ENCODE measurements around the gene LBP. TPM values are rescaled to one million over a fixed set of nuclear protein-coding genes. Genes with fewer than 3 reads are reported as not detected.
"Not testable (repeated sequence)": the region's sequence is repeated elsewhere in the genome, so short reads cannot be mapped to it uniquely, and the experiment has no call there.

LBP gene
- under 1 TPM in 3 of 4 donors, not detected in 1; 0.04 to 0.10 (median 0.08) TPM for polyA plus RNA-seq (ENCODE audit: insufficient read length in 4 of 4)

- DNase-seq (ENCODE audit: low read depth in 4 of 4, low spot score in 3 of 4): no peak
These were observed at the start of gene LBP for GRCh38 chr20:38346247-38346651. Gene LBP, plus strand, starts transcription at chr20:38346482. Its CDS starts 35 bp downstream, at chr20:38346517.

GRCh38 chr20:38297916-38298674 lies 48.2 kb upstream of the LBP start:
- DNase-seq (ENCODE audit: low read depth in 4 of 4, low spot score in 3 of 4): no peak

- peak in 1 of 4 donors; percentile 27 for DNase-seq (ENCODE audit: low read depth in 4 of 4, low spot score in 3 of 4)
These were observed 47.5 kb upstream of the LBP start for GRCh38 chr20:38298768-38299288.

GRCh38 chr20:38299963-38300362 lies 46.3 kb upstream of the LBP start:
- DNase-seq (ENCODE audit: low read depth in 4 of 4, low spot score in 3 of 4): no peak

GRCh38 chr20:38300438-38300837 lies 45.8 kb upstream of the LBP start:
- DNase-seq (ENCODE audit: low read depth in 4 of 4, low spot score in 3 of 4): no peak

- no peak for DNase-seq (ENCODE audit: low read depth in 4 of 4, low spot score in 3 of 4)
These were observed 45.0 kb upstream of the LBP start for GRCh38 chr20:38301309-38301708.

GRCh38 chr20:38302786-38303185 lies 43.5 kb upstream of the LBP start:
- DNase-seq (ENCODE audit: low read depth in 4 of 4, low spot score in 3 of 4): no peak

GRCh38 chr20:38303908-38304379 lies 42.3 kb upstream of the LBP start, which contains the start of gene BPI:
Gene BPI, plus strand, starts transcription at chr20:38304156. Its CDS starts 68 bp downstream, at chr20:38304224.
- no peak for DNase-seq (ENCODE audit: low read depth in 4 of 4, low spot score in 3 of 4)

GRCh38 chr20:38304845-38305447 lies 41.3 kb upstream of the LBP start:
- no peak for DNase-seq (ENCODE audit: low read depth in 4 of 4, low spot score in 3 of 4)

- no peak for DNase-seq (ENCODE audit: low read depth in 4 of 4, low spot score in 3 of 4)
These were observed 40.7 kb upstream of the LBP start for GRCh38 chr20:38305541-38305940.

- no peak for DNase-seq (ENCODE audit: low read depth in 4 of 4, low spot score in 3 of 4)
These were observed 39.9 kb upstream of the LBP start for GRCh38 chr20:38306379-38306778.

GRCh38 chr20:38307371-38308046 lies 38.8 kb upstream of the LBP start:
- DNase-seq (ENCODE audit: low read depth in 4 of 4, low spot score in 3 of 4): no peak

GRCh38 chr20:38308047-38308438 lies 38.2 kb upstream of the LBP start:
- no peak for DNase-seq (ENCODE audit: low read depth in 4 of 4, low spot score in 3 of 4)

- DNase-seq (ENCODE audit: low read depth in 4 of 4, low spot score in 3 of 4): no peak
These were observed 37.8 kb upstream of the LBP start for GRCh38 chr20:38308447-38308846.

GRCh38 chr20:38311091-38311490 lies 35.2 kb upstream of the LBP start:
- DNase-seq (ENCODE audit: low read depth in 4 of 4, low spot score in 3 of 4): no peak

- DNase-seq (ENCODE audit: low read depth in 4 of 4, low spot score in 3 of 4): no peak
These were observed 34.8 kb upstream of the LBP start for GRCh38 chr20:38311491-38311890.

- no peak for DNase-seq (ENCODE audit: low read depth in 4 of 4, low spot score in 3 of 4)
These were observed 32.6 kb upstream of the LBP start for GRCh38 chr20:38313676-38314075.

- not testable (repeated sequence) for DNase-seq (ENCODE audit: low read depth in 4 of 4, low spot score in 3 of 4)
These were observed 31.9 kb upstream of the LBP start for GRCh38 chr20:38314350-38314749.

GRCh38 chr20:38315290-38315966 lies 30.9 kb upstream of the LBP start:
- DNase-seq (ENCODE audit: low read depth in 4 of 4, low spot score in 3 of 4): no peak

GRCh38 chr20:38316341-38316740 lies 29.9 kb upstream of the LBP start:
- DNase-seq (ENCODE audit: low read depth in 4 of 4, low spot score in 3 of 4): no peak

- DNase-seq (ENCODE audit: low read depth in 4 of 4, low spot score in 3 of 4): no peak
These were observed 28.9 kb upstream of the LBP start for GRCh38 chr20:38317422-38317821.

All from right renal pelvis (tissue), 4 donors.